Stimulated activated CD4-positive, alpha-beta T cell treated with anti-CD3 and anti-CD28 coated beads, Interleukin-4, amount 100 ng/mL, for 48 hours (primary cell): ENCODE measurements around the gene WDR1.

Experiments
- DNase-seq, 2 donors: peaks; one replicate each; pipeline ENCODE4 v3.0.0-alpha.2; 2020; ENCODE audit warnings: low read depth in 2 of 2

Gene WDR1

GRCh38 chr4:10084651-10085358 lies 31.8 kb downstream of the WDR1 start:
- no peak for DNase-seq

- DNase-seq: no peak
Observed at GRCh38 chr4:10083861-10084641, 32.5 kb downstream of the WDR1 start.

GRCh38 chr4:10083331-10083771 lies 33.2 kb downstream of the WDR1 start:
- DNase-seq: no peak

- DNase-seq: no peak
Observed at GRCh38 chr4:10082459-10083272, 33.9 kb downstream of the WDR1 start.

- DNase-seq: no peak
Observed at GRCh38 chr4:10082047-10082446, 34.6 kb downstream of the WDR1 start.

GRCh38 chr4:10081218-10081606 lies 35.4 kb downstream of the WDR1 start:
- no peak for DNase-seq

GRCh38 chr4:10080589-10081217 lies 35.9 kb downstream of the WDR1 start:
- DNase-seq: no peak

- no peak for DNase-seq
Observed at GRCh38 chr4:10079912-10080588, 36.5 kb downstream of the WDR1 start.

- DNase-seq: no peak
Observed at GRCh38 chr4:10079256-10079655, 37.3 kb downstream of the WDR1 start.

- DNase-seq: no peak
Observed at GRCh38 chr4:10078481-10079233, 37.9 kb downstream of the WDR1 start.

GRCh38 chr4:10077483-10078335 lies 38.9 kb downstream of the WDR1 start:
- no peak for DNase-seq

- DNase-seq: no peak
Observed at GRCh38 chr4:10077076-10077475, 39.5 kb downstream of the WDR1 start.

GRCh38 chr4:10075953-10076391 lies 40.6 kb downstream of the WDR1 start:
- DNase-seq: no peak

GRCh38 chr4:10075158-10075863 lies 41.3 kb downstream of the WDR1 start:
- no peak for DNase-seq

- no peak for DNase-seq
Observed at GRCh38 chr4:10074767-10075105, 41.9 kb downstream of the WDR1 start.

GRCh38 chr4:10074076-10074766 lies 42.4 kb downstream of the WDR1 start:
- DNase-seq: no peak

- no peak for DNase-seq
Observed at GRCh38 chr4:10072420-10073017, 44.1 kb downstream of the WDR1 start.

GRCh38 chr4:10069075-10069642 lies 47.4 kb downstream of the WDR1 start:
- no peak for DNase-seq
